NCI-H345 (cell line): ENCODE data around the gene ANOS1.
"Not testable (repeated sequence)": the region's sequence is repeated elsewhere in the genome, so short reads cannot be mapped to it uniquely, and the experiment has no call there.

Experiments
- DNase-seq: peaks from one replicate; lab custom pipeline; 2025; lab: John Stamatoyannopoulos, UW

The ANOS1 gene, protein sequence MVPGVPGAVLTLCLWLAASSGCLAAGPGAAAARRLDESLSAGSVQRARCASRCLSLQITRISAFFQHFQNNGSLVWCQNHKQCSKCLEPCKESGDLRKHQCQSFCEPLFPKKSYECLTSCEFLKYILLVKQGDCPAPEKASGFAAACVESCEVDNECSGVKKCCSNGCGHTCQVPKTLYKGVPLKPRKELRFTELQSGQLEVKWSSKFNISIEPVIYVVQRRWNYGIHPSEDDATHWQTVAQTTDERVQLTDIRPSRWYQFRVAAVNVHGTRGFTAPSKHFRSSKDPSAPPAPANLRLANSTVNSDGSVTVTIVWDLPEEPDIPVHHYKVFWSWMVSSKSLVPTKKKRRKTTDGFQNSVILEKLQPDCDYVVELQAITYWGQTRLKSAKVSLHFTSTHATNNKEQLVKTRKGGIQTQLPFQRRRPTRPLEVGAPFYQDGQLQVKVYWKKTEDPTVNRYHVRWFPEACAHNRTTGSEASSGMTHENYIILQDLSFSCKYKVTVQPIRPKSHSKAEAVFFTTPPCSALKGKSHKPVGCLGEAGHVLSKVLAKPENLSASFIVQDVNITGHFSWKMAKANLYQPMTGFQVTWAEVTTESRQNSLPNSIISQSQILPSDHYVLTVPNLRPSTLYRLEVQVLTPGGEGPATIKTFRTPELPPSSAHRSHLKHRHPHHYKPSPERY

DNA sequence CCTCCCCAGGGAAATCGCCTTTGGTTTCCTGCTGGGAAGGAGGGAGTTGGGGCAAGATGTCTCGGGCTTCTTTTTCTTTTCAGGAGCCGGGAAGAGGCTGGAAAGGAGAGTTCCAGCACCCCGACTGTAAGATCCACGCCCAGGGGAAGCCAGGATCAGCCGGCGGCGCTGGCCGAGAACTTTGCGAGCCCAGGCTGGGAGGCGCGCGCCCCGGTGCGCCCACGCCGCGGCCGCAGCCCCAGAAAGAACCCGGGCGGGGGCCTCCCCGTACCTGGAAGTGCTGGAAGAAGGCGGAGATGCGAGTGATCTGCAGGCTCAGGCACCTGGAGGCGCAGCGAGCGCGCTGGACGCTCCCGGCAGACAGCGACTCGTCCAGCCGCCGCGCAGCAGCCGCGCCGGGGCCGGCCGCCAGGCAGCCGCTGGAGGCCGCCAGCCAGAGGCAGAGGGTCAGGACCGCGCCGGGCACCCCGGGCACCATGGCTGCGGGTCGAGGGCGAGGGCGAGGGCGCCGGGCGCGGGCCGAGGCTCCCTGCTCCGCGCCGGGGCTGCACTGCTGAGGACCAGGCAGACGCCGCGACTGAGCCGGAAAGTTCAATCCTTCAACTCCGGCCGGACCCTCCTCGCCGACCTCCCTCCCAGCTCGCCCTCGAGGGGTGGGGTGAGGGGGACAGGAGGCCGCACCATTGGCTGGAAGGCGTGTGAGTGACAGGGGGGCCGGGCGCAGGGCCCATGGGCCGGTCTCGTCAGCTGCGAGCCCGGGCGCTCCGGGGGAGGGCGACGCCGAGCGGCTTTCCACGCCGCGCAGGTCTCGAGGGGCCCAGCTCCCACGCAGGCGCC, at the start of gene ANOS1:
TSS of gene ANOS1 (minus strand) at position 579 of the 837 bp plus-strand sequence. CDS start at position 478, 101 bp downstream.
- DNase-seq, result peak; percentile 41

DNA sequence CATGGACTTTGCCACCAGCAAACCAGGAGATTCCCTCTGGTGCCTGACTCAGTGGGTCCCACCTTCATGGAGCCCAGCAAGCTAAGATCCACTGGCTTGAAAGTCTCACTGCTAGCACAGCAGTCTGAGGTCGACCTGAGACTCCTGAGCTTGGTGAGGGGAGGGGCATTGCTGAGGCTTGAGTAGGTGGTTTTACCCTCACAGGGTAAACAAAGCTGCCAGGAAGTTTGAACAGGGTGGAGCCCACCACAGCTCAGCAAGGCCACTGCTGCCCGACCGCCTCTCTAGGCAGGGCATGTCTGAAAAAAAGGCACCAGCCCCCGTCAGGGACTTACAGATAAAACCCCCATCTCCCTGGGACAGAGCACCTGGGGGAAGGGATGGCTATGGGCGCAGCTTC, 41.2 kb upstream of the ANOS1 start:
- DNase-seq, result no peak

DNA sequence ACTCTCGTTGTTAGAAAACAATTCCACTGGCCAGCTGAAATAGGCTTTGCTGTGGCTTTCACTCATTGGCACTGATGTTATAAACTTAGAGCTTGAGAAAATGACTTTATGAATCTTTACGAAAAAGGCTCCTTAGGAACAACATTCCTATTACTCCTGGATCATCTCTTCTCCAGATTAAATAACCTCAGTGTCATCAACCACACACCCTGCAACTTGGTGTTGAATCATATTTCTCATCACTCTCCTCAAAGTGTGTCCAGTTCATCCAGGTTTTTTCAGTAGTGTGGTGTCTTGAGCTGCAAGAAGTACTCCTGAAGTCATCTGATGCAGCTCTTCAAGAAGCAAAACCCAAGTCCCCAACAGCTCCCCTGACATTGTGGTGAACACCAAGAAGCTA, 28.1 kb upstream of the ANOS1 start:
- no peak for DNase-seq

DNA sequence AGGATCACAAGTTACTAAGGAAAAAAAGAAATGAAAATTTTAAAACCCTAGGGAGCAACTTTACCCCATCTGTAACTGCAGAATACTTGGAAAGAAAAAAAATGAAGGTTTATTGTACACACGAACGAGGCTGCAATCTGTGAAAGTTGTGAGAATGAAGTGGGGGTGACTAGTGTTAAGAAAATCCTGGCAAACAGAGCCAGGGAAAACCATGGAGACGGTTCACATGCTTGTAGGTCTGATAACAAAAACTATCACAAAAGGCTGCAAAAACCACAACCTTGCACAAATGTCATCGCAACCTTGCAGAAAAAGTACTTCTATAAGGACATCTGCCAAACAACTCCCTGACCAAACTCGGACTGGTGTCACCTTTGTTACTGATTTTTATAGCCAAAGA, 26.8 kb upstream of the ANOS1 start:
- DNase-seq, result not testable (repeated sequence)

DNA sequence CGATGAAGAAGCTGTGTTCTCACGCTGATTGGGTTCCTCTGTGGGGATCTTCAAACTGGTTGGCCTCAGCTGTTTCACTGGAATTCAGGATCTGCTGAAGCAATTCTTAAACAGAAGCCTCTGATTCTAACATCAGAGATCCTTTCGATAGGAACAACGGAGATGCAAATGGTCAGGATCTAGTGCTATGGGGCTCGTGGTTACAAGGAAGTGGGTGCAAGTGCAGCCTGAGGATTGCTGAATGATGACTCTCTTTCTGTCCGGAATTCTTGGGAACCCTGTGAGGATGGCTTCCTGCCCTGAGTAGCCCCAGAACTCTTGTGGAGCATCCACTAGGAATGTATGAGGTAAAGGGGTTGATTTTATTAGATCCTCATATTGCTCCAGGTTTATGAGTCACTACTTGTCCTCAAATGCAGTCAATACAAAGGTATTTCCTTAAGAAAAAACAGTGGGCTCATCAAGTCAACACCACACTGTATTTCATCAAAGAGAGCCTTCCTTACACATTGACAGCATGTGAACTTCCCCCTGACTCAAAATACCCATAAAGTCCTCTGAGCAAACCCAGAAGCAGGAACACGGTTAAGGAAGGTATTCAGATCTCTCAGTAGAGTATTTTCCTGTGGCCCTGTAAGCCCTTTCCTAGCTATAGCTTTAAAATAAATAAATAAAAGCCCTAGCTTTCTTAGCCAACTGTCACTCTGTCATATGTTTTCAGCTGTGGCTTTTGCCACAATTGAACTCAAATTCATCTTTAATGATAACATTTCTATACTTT, 25.9 kb upstream of the ANOS1 start:
- DNase-seq, result not testable (repeated sequence)

DNA sequence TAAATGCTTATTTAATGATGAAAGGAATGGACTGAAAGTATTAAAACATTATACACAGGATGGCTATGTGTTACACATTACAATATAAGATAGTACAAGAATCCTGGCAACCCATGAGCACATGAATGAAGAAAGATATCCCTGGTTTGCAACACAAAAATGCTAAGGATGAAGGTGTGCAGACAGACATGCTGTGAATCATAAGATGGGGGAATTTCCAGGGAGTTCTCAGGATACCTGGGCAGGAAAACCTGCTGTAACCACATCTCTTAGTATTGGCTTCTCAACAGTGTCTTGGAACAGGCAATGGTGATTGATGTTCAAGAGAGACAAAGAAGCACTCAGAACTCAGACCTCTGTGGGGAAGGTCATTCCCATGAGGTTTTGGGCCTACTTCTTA, 23.9 kb upstream of the ANOS1 start:
- no peak for DNase-seq

DNA sequence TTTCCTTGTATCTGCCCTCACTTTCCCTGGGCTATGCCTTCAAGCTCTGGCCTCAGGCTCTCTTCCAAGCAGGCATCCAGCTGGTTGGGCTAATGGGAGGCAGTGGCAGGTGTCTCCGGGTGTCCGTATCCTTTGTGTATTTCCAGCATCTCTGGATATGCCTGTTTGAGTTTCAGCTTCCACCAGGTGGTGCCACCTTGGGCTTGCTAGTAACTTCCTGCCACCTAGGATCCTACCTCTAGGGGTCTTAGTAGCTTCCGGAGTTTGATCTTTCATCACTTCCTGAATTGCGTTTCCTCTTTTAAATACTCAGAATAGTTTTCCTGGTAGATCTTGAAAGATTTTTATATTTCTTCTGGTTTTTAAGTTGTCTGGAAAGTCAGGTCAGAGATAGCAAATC, 23.2 kb upstream of the ANOS1 start:
- no peak for DNase-seq

DNA sequence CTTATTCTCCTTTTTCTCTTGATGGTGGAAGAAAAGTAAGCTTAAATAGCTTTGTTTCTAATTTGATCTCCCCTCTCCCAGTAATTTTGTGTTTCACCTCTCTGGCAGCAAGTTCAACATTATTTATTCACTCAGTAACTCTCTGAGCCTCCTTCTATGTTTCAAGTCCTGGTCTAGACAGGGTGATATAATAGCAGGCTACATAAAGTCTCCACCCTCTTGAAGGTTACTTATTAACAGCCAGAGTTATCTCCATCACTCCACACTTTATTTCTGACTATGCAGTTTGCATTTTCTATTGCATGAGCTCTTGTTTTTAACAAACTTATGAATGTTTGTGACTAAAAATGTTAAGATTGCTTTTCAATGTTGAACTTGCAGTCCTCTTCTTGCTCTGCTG, 17.8 kb upstream of the ANOS1 start:
- DNase-seq, result no peak

DNA sequence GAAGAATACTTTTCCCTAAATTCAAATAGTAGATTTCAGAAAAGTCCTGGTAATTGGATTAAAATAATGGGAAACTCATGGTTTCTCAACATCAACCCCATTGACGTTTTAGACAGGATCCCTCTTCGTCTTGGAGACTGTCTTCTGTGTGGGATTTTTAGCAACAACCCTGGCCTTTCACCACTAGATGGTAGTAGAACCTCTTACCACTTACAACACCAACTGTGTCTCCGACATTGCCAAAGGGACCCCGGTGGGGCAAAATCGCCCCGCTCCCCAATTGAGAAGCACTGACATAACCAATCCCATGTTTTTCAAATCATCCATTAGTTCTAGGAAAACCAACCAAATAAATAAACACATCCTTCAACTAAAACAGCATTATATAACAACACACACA, 16.9 kb upstream of the ANOS1 start:
- DNase-seq, result peak; percentile 27

DNA sequence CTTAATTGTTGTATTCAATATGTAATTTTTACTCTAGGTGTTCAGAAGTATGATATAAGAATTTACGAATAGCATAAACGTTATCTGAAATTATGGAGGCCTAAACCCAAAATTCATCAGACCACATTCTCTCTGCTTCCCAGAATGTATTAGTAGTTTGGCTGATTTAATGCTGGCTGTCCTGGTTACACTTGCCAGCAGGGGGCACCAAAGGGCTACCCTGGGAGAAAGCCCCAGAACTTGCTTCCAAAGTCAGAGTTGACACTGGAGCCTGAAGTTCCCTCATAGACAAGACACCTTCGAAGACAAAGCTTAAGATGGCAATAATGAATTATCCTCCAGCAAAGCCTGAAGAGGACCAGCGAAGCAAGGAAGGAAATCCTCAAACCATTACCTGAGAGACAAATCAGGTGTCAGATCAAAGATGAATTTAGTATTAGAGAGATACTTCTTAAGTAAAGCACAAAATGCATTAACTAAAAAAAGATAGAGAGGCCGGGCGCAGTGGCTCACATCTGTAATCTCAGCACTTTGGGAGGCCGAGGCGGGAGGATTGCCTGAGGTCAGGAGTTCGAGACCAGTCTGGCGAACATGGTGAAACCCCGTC, 11.3 kb upstream of the ANOS1 start:
- peak; percentile 15 for DNase-seq

DNA sequence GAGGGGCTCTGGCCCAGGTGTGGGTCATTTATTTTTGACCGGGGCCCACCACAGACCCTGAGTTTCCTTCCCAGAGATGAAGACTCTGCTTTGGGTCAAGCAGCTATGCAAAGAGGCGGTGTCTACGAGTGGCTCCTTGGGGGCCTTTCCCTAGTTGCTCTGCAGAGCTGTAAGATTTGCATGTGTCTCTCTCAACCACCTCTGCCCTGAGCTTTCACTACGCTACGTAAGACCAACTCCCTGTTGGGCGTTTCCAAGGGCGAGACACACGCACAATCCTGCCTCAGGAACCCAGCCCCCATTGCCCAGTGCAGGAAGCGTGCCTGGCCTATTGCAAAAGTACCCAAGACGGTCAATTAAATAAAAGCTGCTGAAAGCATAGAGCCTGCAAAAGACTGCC, 10.0 kb upstream of the ANOS1 start:
- DNase-seq, result no peak

DNA sequence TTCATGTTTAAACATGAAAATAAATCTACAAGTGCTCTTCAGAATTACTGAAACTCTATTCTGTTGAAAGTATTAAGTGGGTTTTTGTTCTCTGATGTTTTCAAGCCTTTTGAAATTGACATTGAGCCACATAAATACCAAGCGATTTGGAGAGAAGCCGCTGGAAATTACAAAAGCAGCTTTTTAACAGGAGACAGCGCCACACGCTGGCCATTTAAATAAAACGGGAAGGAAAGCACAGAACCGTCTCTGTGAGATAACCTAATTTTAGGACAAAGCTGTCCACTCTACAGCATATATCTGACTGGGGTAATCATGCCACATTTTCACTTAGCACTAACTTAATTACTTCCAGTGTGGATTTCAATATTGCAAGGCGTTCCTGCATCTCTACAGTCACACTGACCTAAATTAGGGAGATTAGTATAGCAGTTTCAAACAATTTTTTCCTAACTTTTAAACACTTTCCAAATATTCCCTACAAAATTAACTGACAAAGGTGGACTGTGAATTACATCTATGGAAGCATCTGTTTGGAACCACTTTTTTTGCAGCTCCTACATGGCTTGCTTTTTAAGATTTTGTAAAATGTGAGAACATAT, 6.8 kb upstream of the ANOS1 start:
- peak; percentile 59 for DNase-seq

DNA sequence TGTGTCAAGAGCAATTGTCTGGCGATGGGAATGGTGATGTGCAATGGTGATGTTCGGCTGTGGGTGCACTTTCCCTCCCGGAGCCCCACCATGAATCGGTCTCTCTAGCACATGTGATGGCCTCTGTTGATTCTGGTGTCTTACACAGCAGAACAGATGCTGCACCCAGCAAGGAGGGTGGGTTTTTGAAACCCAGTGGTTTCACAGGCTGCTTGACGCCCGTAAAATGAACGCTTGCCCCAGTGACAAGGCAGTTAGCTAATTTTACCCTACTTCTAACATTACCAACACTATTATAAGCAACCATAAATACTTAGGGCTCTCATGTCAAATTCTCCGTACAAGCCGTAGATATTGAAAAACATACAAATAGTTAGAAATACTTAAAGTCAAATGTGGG, 5.9 kb upstream of the ANOS1 start:
- no peak for DNase-seq

DNA sequence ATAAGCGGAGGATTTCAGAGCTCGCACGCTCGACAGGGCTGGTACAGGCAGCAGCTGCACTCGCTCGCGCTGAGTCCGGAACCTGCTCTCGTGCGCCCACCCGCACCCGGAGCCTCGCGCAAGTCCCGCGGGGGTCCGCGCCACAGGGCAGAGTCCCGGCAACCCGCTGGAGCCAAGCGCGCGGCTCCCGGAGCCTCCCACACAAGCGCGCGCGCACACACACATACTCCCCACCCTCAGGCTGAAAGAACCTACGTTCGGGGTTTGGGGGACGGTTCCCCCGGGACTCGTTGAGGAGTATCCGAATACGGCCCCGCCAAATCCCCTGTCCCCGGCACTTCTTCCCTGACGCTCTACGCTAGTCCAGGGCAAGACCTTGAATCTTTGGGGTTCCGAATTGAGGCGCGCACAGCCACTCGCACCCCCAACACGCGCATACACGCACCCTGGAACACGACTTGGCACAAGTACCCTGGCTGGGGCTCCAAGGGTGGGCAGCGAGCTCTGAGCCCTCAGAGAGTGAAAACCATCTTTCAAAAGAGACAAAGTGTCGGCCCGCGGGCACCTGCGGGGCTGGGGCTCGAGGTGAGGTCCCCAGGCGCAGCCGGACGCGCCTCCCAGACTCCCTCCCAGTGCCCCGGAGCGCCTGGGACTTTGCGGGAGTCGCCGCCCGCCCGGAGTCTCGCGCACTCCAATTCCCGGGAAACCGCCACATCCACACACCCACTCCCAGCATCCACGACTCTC, 952 bp downstream of the ANOS1 start:
- no peak for DNase-seq

DNA sequence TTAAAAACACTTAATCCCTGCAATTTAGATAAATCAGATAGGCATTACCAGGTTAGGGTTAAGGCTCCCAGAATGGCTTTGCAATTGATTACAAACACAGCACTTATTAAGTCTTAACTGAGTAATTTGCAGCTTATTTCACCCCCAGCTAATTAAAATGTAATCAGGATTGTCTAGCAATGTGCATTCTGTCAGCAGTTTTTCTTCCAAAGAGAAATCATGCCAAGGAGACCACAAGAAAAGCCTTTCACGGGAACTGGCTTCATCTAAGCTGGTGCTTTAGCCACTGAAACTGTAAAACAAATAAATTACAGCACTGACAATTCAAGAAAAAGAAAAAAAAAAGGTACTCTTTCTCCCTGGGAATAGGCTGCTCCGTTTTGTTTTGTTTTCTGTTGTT, 2.1 kb downstream of the ANOS1 start:
- no peak for DNase-seq

DNA sequence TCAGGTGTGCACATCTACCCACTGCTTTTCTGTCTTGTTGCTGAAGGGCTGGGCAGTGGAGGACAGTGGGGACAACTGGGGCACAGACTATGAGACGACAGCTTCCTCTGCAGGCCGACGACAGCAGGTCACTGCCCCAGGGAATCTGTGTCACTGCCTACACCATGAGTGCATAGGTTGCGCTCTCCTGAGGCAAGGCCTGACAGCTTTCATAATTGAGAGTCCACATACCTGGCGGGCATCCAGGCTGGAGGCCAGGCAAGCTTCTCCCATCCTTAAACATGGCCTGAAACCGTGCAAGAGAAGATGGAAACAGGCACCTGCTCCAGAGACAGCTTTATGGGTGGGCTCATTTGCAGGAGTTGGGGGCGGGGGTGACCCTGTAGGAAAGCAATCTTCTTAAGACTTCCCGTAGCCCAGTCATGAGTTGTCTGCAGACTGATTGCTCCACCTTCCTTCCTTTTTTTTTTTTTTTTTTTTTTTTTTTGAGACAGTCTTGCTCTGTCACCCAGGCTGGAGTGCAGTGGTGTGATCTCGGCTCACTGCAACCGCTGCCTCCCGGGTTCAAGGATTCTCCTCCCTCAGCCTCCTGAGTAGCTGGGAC, 2.9 kb downstream of the ANOS1 start:
- DNase-seq, result peak; percentile 2

DNA sequence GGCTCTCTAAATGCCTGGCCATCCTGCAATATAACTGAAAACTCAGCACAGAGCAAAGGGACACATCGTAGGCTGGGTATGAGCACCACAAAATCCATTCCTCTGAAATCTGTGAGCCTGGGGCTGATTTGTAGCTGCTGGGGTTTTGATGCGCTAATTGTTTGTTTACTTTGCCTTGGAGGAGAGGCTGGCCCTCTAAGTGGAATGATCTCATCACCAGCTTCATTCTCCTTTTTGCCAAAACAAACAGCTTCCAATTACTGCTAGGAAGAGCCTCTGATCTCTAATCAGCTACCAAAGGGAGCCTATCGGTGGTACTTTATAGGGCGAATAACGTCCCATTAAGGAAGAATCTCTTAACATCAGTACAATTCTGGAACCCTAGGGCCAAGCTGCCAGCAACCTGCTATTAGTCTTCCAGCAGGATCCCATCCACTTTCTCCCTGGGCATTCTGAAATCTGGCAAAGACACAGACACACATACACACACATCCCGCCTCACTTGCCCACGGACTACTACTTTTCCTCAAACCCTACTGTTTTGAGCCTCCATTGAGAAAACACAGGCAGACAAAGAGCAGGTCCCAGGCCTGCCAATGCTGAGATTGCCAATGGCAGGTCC, 5.8 kb downstream of the ANOS1 start:
- peak; percentile 87 for DNase-seq

DNA sequence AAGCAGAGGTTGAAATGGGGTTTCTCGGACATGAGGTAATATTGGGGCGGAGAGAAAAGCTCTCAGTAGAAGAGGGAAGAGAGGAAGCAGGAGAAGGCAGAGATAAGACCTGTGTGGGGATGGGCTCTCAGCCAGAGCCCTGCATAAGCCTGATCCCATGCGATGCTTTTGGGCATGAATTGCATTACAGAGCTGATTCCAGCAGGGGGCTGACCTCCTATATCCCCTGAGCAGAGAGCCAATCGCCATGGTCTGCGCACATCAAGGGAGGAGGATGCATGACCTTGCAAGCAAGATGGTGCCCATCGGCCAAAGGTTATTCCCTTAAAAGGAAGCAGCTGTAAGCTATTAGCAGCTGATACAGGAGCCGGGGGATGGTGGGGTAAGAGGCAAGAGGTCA, 7.6 kb downstream of the ANOS1 start:
- DNase-seq, result no peak

DNA sequence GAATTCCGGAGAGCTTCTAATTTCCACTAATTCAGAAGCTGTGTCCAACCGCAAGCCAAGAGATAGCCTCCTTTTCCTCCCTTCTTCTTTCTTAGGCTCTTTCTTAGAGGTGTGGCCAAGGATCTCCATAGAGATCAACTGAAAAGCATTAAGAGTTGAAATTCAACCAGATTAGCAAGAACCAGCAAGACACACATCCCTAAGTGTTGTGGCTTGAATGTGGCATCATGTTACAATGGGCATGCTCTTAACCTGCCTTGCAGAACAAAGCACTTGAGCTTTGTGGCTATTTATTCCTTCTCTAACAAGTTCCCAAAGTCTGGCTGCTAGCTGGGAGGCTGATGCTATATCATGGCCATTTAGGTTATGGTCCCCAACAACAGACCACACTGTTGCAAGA, 10.4 kb downstream of the ANOS1 start:
- peak; percentile 2 for DNase-seq
